ENCODE data around the gene BGLAP.

Gene BGLAP

GRCh38 chr1:156286061-156286460 is 44.1 kb downstream of the BGLAP start:
- TF ChIP-seq CTCF (IDR thresholded peaks at IDR 0.05; ENCODE audit: low read depth, low read length, poor library complexity, severe bottlenecking) (no peak), EZH2phosphoT487 (IDR thresholded peaks at IDR 0.05; ENCODE audit: borderline replicate concordance, low read length) (no peak)
- 0 out of 2 replicates have a peak, but pooled peaks cover 1% of the 10 kb centered on the region for H4K20me1 ChIP-seq (ENCODE audit: control insufficient read depth, insufficient read depth, low read depth, low read length)
- peaks cover 15% of the 10 kb centered on the region for H3K36me3 ChIP-seq (ENCODE audit: control insufficient read depth, low read length)

GRCh38 chr1:156289857-156290256 is 47.9 kb downstream of the BGLAP start:
- Histone ChIP-seq H3K9me2 (replicated peaks; ENCODE audit: control insufficient read depth, low read length) (no peaks in the 10 kb centered on the region), H3F3A (ENCODE audit: control insufficient read depth, insufficient read depth) (0 out of 2 replicates have a peak, but pooled peaks cover 3% of the 10 kb centered on the region), H3K4me2 (ENCODE audit: low read length) (no peak overlapping the region), H3K4me1 (ENCODE audit: control insufficient read depth, low read length) (no peaks in the 10 kb centered on the region), H3K4me3 (ENCODE audit: low read length) (no peak overlapping the region), H3K36me3 (ENCODE audit: control insufficient read depth, low read length) (peaks cover 13% of the 10 kb centered on the region; the same call in 1 of the 2 replicates), H4K20me1 (ENCODE audit: control insufficient read depth, insufficient read depth, low read depth, low read length) (no peaks in the 10 kb centered on the region), H3K79me2 (ENCODE audit: control insufficient read depth, low read length) (no peaks in the 10 kb centered on the region), H3K27ac (ENCODE audit: low read depth, low read length) (no peak overlapping the region), H3K9me3 (ENCODE audit: control insufficient read depth, insufficient read depth, low read length) (no peaks in the 10 kb centered on the region), H3K27me3 (ENCODE audit: control insufficient read depth, low read length) (no peaks in the 10 kb centered on the region)
- no peak for TF ChIP-seq CTCF (IDR thresholded peaks at IDR 0.05; ENCODE audit: low read depth, low read length, poor library complexity, severe bottlenecking)
- TF ChIP-seq EZH2phosphoT487 (IDR thresholded peaks at IDR 0.05; ENCODE audit: borderline replicate concordance, low read length): no peak

More at GRCh38 chr1:156286061-156286460, 44.1 kb downstream of the BGLAP start:
- Histone ChIP-seq H3K4me3 (ENCODE audit: low read length) (no peak overlapping the region), H3K27me3 (ENCODE audit: control insufficient read depth, low read length) (no peaks in the 10 kb centered on the region), H3K4me1 (ENCODE audit: control insufficient read depth, low read length) (peaks cover 15% of the 10 kb centered on the region), H3K4me2 (ENCODE audit: low read length) (no peak overlapping the region), H3K79me2 (ENCODE audit: control insufficient read depth, low read length) (peaks cover 32% of the 10 kb centered on the region), H3F3A (ENCODE audit: control insufficient read depth, insufficient read depth) (0 out of 2 replicates have a peak, but pooled peaks cover 3% of the 10 kb centered on the region), H3K9me2 (replicated peaks; ENCODE audit: control insufficient read depth, low read length) (no peaks in the 10 kb centered on the region), H3K9me3 (ENCODE audit: control insufficient read depth, insufficient read depth, low read length) (no peaks in the 10 kb centered on the region), H3K27ac (ENCODE audit: low read depth, low read length) (no peak overlapping the region)

GRCh38 chr1:156291226-156292061 is 49.5 kb downstream of the BGLAP start:
- no peak overlapping the region for H3K27ac ChIP-seq (ENCODE audit: low read depth, low read length)
- TF ChIP-seq EZH2phosphoT487 (IDR thresholded peaks at IDR 0.05; ENCODE audit: borderline replicate concordance, low read length): no peak
- no peak for TF ChIP-seq CTCF (IDR thresholded peaks at IDR 0.05; ENCODE audit: low read depth, low read length, poor library complexity, severe bottlenecking)
- H3K4me3 ChIP-seq (ENCODE audit: low read length): no peak overlapping the region
- no peaks in the 10 kb centered on the region for H3K9me2 ChIP-seq (replicated peaks; ENCODE audit: control insufficient read depth, low read length)
- no peaks in the 10 kb centered on the region for H4K20me1 ChIP-seq (ENCODE audit: control insufficient read depth, insufficient read depth, low read depth, low read length)
- H3K4me2 ChIP-seq (ENCODE audit: low read length): no peak overlapping the region
- no peaks in the 10 kb centered on the region; the same call in 1 of the 2 replicates for H3K4me1 ChIP-seq (ENCODE audit: control insufficient read depth, low read length)
- 0 out of 2 replicates have a peak, but pooled peaks cover 3% of the 10 kb centered on the region for H3F3A ChIP-seq (ENCODE audit: control insufficient read depth, insufficient read depth)
- H3K36me3 ChIP-seq (ENCODE audit: control insufficient read depth, low read length): peaks cover 10% of the 10 kb centered on the region; the same call in 1 of the 2 replicates
- no peaks in the 10 kb centered on the region for H3K27me3 ChIP-seq (ENCODE audit: control insufficient read depth, low read length)
- no peaks in the 10 kb centered on the region for H3K79me2 ChIP-seq (ENCODE audit: control insufficient read depth, low read length)
- no peaks in the 10 kb centered on the region for H3K9me3 ChIP-seq (ENCODE audit: control insufficient read depth, insufficient read depth, low read length)
